ENCODE measurements around the gene PKMYT1.

GRCh38 chr16:2975161-2975795 is 5.0 kb downstream of the PKMYT1 start:
- TF ChIP-seq CTCF (IDR thresholded peaks at IDR 0.05; ENCODE audit: low read depth, low read length) (no peak), POLR2A (IDR thresholded peaks at IDR 0.05; ENCODE audit: extremely low read depth, insufficient read length) (no peak), MYC (IDR thresholded peaks at IDR 0.05; ENCODE audit: low read depth, low read length) (no peak)
